ENCODE data around the gene RFFL. TPM values are rescaled to one million over a fixed set of nuclear protein-coding genes. Genes with fewer than 3 reads are reported as not detected.

The RFFL gene
- polyA plus RNA-seq, 1 experiment = 10.6 TPM

DNA sequence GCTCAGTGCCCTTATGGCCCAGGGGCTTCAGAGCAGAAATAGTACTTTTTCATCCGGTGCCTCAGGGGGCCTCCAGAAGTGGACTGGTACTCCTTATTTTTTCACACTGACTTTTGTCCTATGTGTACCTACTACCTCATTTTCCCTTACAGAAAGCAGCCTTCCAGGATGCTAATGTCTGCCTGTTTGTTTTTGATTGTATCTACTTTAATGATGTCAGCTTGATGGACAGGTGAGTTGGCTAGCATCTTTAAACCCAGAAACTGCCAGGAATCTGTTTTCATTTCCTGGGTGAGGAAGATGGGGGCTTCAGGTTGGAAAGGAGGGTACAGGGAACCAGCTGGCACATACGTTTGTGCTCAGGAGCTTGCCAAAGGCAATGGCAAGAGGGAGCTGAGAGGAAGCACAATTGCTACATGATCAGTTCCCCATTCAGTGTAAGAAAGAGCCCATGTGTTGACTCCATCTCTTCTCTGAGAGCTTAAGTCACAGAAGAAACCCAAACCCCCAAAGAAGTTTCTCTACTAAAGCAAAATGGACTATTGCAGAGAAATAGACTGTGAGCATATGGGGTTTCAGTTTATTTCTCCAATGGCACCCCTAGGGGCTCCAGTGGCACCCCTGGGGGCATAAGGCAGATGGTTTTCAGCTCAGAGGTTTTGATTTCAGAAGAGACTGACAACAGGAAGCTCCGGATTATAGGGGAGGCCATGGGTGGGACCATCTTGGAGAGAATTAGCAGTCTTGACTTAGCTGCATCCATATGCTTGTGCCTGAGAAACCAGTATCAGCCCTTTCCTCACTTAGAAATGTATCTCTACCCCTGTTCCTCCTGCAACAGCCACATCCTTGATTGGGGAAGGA is 66.9 kb downstream of the RFFL start:
- peaks cover 16% of the 10 kb centered on the region for H3K36me3 ChIP-seq (ENCODE audit: control insufficient read depth, insufficient read depth, low read length)
- no peak overlapping the region for H3K4me3 ChIP-seq (ENCODE audit: low read depth, low read length)
- no peaks in the 10 kb centered on the region for H3K27me3 ChIP-seq (ENCODE audit: control insufficient read depth, insufficient read depth, low read length)
- POLR2A ChIA-PET = no interaction called here
- TF ChIP-seq, protein P1, sequence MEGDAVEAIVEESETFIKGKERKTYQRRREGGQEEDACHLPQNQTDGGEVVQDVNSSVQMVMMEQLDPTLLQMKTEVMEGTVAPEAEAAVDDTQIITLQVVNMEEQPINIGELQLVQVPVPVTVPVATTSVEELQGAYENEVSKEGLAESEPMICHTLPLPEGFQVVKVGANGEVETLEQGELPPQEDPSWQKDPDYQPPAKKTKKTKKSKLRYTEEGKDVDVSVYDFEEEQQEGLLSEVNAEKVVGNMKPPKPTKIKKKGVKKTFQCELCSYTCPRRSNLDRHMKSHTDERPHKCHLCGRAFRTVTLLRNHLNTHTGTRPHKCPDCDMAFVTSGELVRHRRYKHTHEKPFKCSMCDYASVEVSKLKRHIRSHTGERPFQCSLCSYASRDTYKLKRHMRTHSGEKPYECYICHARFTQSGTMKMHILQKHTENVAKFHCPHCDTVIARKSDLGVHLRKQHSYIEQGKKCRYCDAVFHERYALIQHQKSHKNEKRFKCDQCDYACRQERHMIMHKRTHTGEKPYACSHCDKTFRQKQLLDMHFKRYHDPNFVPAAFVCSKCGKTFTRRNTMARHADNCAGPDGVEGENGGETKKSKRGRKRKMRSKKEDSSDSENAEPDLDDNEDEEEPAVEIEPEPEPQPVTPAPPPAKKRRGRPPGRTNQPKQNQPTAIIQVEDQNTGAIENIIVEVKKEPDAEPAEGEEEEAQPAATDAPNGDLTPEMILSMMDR (IDR thresholded peaks at IDR 0.05; ENCODE audit: insufficient read depth, low read depth, low read length) = no peak
- no peak for DNase-seq (ENCODE audit: low read depth)
- CTCF ChIA-PET = interaction anchor here (0.6 to 9.2 kb wide), 5 partner anchors 9 to 123 kb away, joined by 3 to 90 read pairs (median 4); partner anchors contain the start of genes FNDC8 and RAD51D

DNA sequence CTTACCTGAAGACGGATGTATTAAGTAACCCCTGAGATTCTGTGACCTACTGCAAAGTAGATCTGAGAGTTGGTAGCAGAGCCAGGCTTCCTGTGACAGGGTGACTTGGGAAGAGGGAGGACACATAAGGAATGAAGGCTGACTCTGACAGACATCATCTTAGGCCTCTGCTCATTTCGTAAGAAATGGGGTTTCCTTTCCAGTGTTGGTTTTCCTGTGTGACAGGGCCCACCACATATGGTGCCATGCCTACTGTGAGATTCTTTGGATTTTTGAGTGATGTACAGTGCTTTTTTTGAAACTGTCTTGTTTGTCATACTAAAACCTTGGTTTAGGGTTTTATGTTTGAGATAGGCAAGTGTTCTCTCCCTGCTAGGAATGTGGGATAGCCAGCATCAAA is 70.5 kb downstream of the RFFL start:
- ChIA-PET CTCF (interaction anchor here (1.8 kb wide), 1 partner anchor 127 kb away, joined by 7 read pairs; no protein-coding TSS in a partner anchor), POLR2A (no interaction called here)
- DNase-seq (ENCODE audit: low read depth) = no peak
- Histone ChIP-seq H3K4me3 (ENCODE audit: low read depth, low read length) (no peak overlapping the region), H3K36me3 (ENCODE audit: control insufficient read depth, insufficient read depth, low read length) (peaks cover 10% of the 10 kb centered on the region), H3K27me3 (ENCODE audit: control insufficient read depth, insufficient read depth, low read length) (no peaks in the 10 kb centered on the region)
- TF ChIP-seq, protein P1 (IDR thresholded peaks at IDR 0.05; ENCODE audit: insufficient read depth, low read depth, low read length) = no peak

DNA sequence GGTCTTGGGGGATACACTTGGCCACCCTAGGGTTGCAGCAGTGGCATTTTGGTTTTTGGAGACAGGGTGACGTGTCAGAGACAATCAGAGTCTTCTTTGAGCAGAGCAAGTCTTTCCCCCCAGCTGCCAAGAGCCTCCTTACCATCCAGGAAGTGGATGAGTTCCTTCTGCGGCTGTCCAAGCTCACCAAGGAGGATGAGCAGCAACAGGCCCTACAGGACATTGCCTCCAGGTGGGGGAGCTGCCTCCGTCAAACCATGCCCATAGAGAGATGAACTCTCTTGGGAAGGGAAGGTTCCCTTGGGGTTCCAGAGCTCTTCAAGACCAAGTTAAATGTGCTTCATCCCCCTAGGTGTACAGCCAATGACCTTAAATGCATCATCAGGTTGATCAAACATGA is 71.9 kb downstream of the RFFL start:
- Histone ChIP-seq H3K36me3 (ENCODE audit: control insufficient read depth, insufficient read depth, low read length) (peaks cover 10% of the 10 kb centered on the region), H3K4me3 (ENCODE audit: low read depth, low read length) (no peak overlapping the region), H3K27me3 (ENCODE audit: control insufficient read depth, insufficient read depth, low read length) (no peaks in the 10 kb centered on the region)
- no peak for DNase-seq (ENCODE audit: low read depth)
- TF ChIP-seq, protein P1 (IDR thresholded peaks at IDR 0.05; ENCODE audit: insufficient read depth, low read depth, low read length) = no peak
- POLR2A ChIA-PET = no interaction called here
- CTCF ChIA-PET = interaction anchor here (0.9 to 1.8 kb wide), 4 partner anchors 9 to 129 kb away, joined by 3 to 7 read pairs (median 4); no protein-coding TSS in a partner anchor

DNA sequence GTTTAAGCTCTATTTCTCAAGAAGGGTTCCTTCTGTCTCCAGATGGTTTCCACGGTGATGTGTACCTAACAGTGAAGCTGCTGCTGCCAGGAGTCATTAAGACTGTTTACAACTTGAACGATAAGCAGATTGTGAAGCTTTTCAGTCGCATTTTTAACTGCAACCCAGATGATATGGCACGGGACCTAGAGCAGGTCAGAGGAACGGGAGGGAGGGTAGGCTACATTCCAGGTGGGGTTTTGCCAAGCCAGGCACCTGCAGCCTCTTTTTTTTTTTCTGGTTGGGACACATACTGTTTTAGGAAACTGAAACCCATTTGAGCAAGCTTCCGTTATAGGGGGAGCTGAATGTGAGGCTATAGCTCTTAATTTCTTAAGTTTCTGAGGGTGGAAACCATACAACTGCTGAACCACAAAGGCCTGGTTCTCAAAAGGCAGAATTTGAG is 72.6 kb downstream of the RFFL start:
- Histone ChIP-seq H3K27me3 (ENCODE audit: control insufficient read depth, insufficient read depth, low read length) (no peaks in the 10 kb centered on the region), H3K4me3 (ENCODE audit: low read depth, low read length) (no peak overlapping the region), H3K36me3 (ENCODE audit: control insufficient read depth, insufficient read depth, low read length) (peaks cover 10% of the 10 kb centered on the region)
- ChIA-PET POLR2A (no interaction called here), CTCF (interaction anchor here (0.9 to 1.7 kb wide), 3 partner anchors 9 to 17 kb away, joined by 3 to 4 read pairs (median 3); no protein-coding TSS in a partner anchor)
- DNase-seq (ENCODE audit: low read depth) = no peak
- TF ChIP-seq, protein P1 (IDR thresholded peaks at IDR 0.05; ENCODE audit: insufficient read depth, low read depth, low read length) = no peak

DNA sequence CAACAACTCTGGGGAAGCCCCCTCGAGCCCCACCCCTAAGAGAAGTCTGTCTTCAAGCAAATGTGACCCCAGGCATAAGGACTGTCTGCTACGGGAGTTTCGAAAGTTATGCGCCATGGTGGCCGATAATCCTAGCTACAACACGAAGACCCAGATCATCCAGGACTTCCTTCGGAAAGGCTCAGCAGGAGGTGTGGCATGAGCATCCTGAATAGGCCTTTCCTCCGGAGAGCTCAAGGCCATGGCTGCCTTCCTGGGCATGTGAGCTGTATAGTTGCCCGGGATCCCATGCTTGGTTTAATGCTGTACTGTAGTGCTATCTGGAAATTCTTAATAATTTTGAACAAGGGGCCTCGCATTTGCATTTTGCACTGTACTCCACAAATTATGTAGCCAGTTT is 74.0 kb downstream of the RFFL start:
- ChIA-PET CTCF (interaction anchor here (1.1 to 1.4 kb wide), 2 partner anchors 100 to 104 kb away, joined by 3 to 4 read pairs; no protein-coding TSS in a partner anchor), POLR2A (no interaction called here)
- Histone ChIP-seq H3K27me3 (ENCODE audit: control insufficient read depth, insufficient read depth, low read length) (no peaks in the 10 kb centered on the region), H3K4me3 (ENCODE audit: low read depth, low read length) (no peak overlapping the region), H3K36me3 (ENCODE audit: control insufficient read depth, insufficient read depth, low read length) (peaks cover 3% of the 10 kb centered on the region; the same call in 1 of the 2 replicates)
- DNase-seq (ENCODE audit: low read depth) = no peak
- TF ChIP-seq, protein P1 (IDR thresholded peaks at IDR 0.05; ENCODE audit: insufficient read depth, low read depth, low read length) = no peak

All from BJ (cell line).